Prostate gland (tissue), 2 donors: ENCODE results near the gene CABP5. TPM values are rescaled to one million over a fixed set of nuclear protein-coding genes. Genes with fewer than 3 reads are reported as not detected.
"Not testable (repeated sequence)": the region's sequence is repeated elsewhere in the genome, so short reads cannot be mapped to it uniquely, and the experiment has no call there.

ENCODE experiments used
- DNase-seq: peaks from one replicate; pipeline ENCODE4 v3.0.0-alpha.2; 2019; ENCODE audit warnings: low spot score
- H3K27ac ChIP-seq, 2 donors: fragments of 200-600 bp; sonication (generic); 2 replicates each; pipeline ENCODE4 v1.5.1; 2017 to 2019
- H3K27me3 ChIP-seq: fragments of 200-600 bp; sonication (generic); replicated peaks from 2 replicates; pipeline ENCODE4 v1.5.1; 2019; ENCODE audit not compliant: insufficient read depth
- H3K36me3 ChIP-seq, 2 donors: fragments of 200-600 bp; sonication (generic); 1 replicate in 1 of 2; 2 replicates in 1 of 2; pipeline versions ENCODE4 v1.5.1 to v1.8.1; 2017 to 2019
- H3K4me1 ChIP-seq: fragments of 200-600 bp; sonication (generic); replicated peaks from 2 replicates; pipeline ENCODE4 v1.5.1; 2019
- H3K4me3 ChIP-seq, 2 donors: fragments of 200-600 bp; sonication (generic); 2 replicates each; pipeline ENCODE4 v1.5.1; 2017 to 2019
- H3K9me3 ChIP-seq: fragments of 200-600 bp; sonication (generic); 2 replicates; pipeline ENCODE4 v1.5.1; 2017
- POLR2A ChIP-seq: fragments of 450-650 bp; IDR thresholded peaks from one replicate; pipeline ENCODE4 v1.6.1; 2016; ENCODE audit warnings: antibody characterized with exemption, mild to moderate bottlenecking
- POLR2AphosphoS5 ChIP-seq: sonication (generic); formaldehyde crosslinking; IDR thresholded peaks from one replicate; pipeline ENCODE4 v1.6.1; 2017; ENCODE audit warnings: antibody characterized with exemption
- WGBS: methylation state at CpG from one replicate; pipeline ENCODE4 v1.1.5; 2018; 5-methylcytosine and 5-hydroxymethylcytosine counted together
- intact Hi-C: fragments of 100-400 bp; cut with DNase I; formaldehyde crosslinking; loops from one replicate; pipeline ENCODE4 v1.14.2; 2022
- total RNA-seq, 2 donors: library from RNA; depleted of rRNA; stranded (reverse); fragments of >200 nt; gene quantifications; one replicate each; pipeline ENCODE4 v1.1.0, GENCODE V29; 2016
- TF ChIP-seq, protein P1 (sequence below), 4 experiments: fragments of 200-600 bp in 2 of 4; fragments of 450-650 bp in 2 of 4; sonication (generic) in 2 of 4; IDR thresholded peaks; 1 replicate in 3 of 4; 2 replicates in 1 of 4; pipeline ENCODE4 v1.5.1; 2016 to 2019; ENCODE audit warnings: antibody characterized with exemption in 4 of 4, mild to moderate bottlenecking in 2 of 4, moderate library complexity in 2 of 4

CABP5 gene
- not detected for total RNA-seq

DNA sequence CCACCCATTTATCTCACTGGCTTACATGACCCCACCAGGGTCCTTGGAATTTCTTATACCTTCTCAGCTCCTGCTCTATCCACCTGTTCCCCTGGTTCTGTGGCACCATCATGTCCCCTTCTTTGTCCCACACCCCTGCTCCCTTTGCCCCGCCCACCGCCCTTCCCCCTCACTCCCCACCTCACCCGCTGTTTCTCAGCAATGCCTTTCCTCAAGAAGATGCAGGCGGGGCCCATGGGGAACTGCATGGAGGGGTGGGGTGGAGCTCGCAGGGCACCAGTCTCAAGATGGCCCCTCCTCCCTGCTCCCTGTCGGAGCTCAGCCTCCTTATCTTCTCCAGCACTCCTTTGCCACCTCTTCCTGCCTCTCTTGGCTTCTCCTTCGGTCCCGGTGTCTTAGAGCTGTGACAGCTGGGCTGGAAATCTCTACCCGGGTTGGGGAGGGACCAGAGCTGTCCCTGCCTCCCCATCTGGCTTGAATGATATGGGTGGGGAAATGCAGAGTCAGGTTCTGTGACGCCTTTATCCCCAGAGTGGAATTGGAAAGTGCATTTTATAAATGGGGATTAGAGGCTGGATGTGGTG lies at the start of gene CABP5:
Gene CABP5, minus strand, starts transcription at position 405 of the 584 bp plus-strand sequence. Its CDS starts 157 bp downstream, at position 248.
- no peak for TF ChIP-seq POLR2A
- no peak for TF ChIP-seq POLR2AphosphoS5
- TF ChIP-seq, protein P1, sequence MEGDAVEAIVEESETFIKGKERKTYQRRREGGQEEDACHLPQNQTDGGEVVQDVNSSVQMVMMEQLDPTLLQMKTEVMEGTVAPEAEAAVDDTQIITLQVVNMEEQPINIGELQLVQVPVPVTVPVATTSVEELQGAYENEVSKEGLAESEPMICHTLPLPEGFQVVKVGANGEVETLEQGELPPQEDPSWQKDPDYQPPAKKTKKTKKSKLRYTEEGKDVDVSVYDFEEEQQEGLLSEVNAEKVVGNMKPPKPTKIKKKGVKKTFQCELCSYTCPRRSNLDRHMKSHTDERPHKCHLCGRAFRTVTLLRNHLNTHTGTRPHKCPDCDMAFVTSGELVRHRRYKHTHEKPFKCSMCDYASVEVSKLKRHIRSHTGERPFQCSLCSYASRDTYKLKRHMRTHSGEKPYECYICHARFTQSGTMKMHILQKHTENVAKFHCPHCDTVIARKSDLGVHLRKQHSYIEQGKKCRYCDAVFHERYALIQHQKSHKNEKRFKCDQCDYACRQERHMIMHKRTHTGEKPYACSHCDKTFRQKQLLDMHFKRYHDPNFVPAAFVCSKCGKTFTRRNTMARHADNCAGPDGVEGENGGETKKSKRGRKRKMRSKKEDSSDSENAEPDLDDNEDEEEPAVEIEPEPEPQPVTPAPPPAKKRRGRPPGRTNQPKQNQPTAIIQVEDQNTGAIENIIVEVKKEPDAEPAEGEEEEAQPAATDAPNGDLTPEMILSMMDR (IDR thresholded peaks at IDR 0.05): no peak
- WGBS: 82% methylated on average over 10 of the region's 10 CpGs
- Histone ChIP-seq H3K36me3 (no peaks in the 10 kb centered on the region), H3K4me3 (no peak within 1 kb of the TSS), H3K4me1 (no peaks in the 10 kb centered on the region), H3K27ac (no peak within 1 kb of the TSS), H3K9me3 (no peaks in the 10 kb centered on the region), H3K27me3 (no peaks in the 10 kb centered on the region)
- no peak for DNase-seq
- intact Hi-C loops: no loop called here

DNA sequence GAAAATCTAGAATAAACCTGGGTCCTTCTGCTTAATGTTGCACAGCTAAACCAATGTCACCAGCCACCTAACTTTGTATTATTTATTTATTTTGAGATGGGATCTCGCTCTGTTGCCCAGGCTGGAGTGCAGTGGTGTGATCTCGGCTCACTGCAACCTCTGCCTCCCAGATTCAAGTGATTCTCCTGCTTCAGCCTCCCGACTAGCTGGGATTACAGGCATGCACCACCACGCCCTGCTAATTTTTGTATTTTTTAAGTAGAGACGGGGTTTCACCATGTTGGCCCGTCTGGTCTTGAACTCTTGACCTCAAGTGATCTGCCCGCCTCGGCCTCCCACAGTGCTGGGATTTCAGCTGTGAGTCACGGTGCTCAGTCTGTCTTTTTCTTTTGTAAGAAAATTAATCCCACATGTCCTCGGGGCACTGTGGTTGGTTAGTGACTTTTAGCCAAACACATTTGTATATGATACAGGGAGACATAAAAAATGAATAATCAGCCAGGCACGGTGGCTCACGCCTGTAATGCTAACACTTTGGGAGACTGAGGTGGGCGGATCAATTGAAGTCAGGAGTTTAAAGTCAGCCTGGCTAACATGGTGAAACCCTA lies 47.3 kb upstream of the CABP5 start:
- H3K4me1 ChIP-seq, intact Hi-C loops, H3K9me3 ChIP-seq, H3K4me3 ChIP-seq, H3K36me3 ChIP-seq, DNase-seq, H3K27ac ChIP-seq, H3K27me3 ChIP-seq: not testable (repeated sequence)
- WGBS: 73% methylated on average over 13 of the region's 13 CpGs

DNA sequence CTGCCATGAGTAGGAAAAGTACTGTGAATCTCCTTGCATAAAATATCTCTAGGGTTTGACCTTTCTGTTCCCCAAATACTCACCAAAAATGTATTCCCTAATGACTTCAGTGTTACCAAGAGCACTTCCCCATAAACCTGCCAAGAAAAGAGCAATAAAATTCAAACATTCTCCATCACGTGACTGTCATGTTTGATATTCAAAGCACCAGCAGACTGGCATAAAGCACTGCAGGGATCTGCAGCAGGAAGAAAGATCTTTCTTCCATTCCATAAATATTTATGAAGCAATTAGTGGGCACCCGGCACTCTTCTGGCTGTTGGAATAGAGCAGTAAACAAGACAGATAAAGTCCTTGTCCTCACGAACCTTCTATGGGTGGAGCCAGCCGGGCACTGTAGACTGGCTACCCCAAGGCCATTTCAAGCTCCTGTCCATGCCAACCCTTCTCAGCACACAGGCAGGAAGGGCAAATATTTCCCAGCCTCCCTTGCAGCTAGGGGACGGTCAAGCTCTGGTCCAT lies 46.5 kb upstream of the CABP5 start:
- intact Hi-C loops: no loop called here
- 24% methylated on average over 5 of the region's 5 CpGs for WGBS
- no peaks in the 10 kb centered on the region for H3K27me3 ChIP-seq
- H3K4me3 ChIP-seq: no peak overlapping the region
- peak; percentile 90 for TF ChIP-seq POLR2AphosphoS5
- TF ChIP-seq POLR2A: peak; percentile 10
- TF ChIP-seq, protein P1 (IDR thresholded peaks at IDR 0.05): no peak
- no peak overlapping the region for H3K27ac ChIP-seq
- peak; percentile 34 for DNase-seq
- no peaks in the 10 kb centered on the region for H3K36me3 ChIP-seq
- H3K9me3 ChIP-seq: no peaks in the 10 kb centered on the region
- H3K4me1 ChIP-seq: no peaks in the 10 kb centered on the region

DNA sequence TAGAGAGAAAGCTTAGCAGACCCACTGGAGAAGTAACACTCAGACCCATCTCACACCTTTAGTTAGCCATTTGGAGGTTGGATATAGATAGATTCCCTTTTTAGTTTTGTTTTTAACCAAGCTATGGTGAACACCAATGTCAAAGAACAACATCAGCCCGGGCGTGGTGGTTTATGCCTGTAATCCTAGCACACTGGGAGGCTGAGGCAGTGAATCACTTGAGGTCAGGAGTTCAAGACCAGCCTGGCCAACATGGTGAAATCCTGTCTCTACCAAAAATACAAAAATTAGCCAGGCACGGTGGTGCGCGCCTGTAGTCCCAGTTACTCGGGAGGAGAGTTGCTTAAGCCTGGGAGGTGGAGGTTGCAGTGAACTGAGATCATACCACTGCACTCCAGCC lies 45.1 kb upstream of the CABP5 start:
- 94% methylated on average over 6 of the region's 6 CpGs for WGBS
- H3K36me3 ChIP-seq, H3K4me1 ChIP-seq, H3K9me3 ChIP-seq, H3K27ac ChIP-seq, H3K4me3 ChIP-seq, DNase-seq, intact Hi-C loops, H3K27me3 ChIP-seq: not testable (repeated sequence)

DNA sequence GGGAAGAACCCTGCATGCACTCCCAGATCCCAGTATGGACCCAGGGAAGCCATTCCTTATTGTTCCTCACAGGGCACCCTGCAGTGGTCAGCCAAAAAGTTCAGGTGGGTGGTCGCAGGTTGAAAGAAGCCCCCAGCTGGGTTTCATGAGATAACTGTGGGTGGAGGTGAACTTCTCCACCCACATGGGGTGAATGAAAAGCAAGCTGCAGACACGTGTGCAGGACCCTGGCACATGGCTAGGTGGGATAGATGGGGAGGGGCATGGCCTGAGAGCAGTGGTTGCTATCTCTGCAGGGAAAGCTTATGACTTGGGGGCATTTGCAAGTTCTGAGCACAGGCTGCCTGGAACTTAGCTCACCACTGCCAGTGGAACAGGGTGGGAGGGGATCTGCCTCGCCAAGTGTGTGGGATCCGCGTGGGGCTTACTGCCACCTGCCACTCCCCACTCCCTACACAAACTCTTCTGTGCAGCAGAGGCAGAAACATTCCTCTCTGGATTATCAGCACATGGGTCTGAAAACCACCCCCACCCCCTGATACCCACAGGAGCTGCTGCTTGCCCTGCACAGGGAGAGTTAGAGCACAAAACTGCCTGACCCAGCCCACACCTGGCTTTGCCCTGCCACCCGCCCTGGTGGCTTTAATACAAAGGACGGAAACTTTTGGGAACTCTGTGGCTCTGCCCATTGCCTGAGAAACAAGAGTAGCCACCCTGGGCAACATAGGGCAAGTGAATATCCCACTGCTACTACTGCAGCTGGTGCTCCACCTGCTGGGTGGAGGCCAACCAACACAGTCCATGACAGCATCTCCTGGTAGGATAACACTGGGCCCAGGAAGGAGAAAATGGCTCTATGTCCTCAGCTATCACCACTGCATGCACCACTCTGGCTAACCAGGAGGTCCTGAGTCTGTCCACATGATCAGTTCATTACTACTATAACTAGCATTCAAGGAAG lies 42.3 kb upstream of the CABP5 start:
- TF ChIP-seq POLR2A: no peak
- TF ChIP-seq, protein P1 (IDR thresholded peaks at IDR 0.05): no peak
- TF ChIP-seq POLR2AphosphoS5: no peak
- Histone ChIP-seq H3K27me3 (no peaks in the 10 kb centered on the region), H3K27ac (peak overlapping the region in 1 of 2 donors; percentile 29), H3K36me3 (no peaks in the 10 kb centered on the region), H3K4me1 (no peaks in the 10 kb centered on the region), H3K9me3 (no peaks in the 10 kb centered on the region), H3K4me3 (no peak overlapping the region)
- no peak for DNase-seq
- intact Hi-C loops: no loop called here
- 95% methylated on average over 7 of the region's 7 CpGs for WGBS
